K562 (cell line): ENCODE results near the gene COL1A2. TPM values are rescaled to one million over a fixed set of nuclear protein-coding genes. Genes with fewer than 3 reads are reported as not detected.
A peak's percentile ranks its signal among the peaks of the same experiment; 100 is the strongest.

Experiments used
- ATAC-seq: fragments of 200-7000 bp; cut with Tn5 transposase; 3 replicates; pipeline ENCODE4 v1.9.1; 2020; ENCODE audit warnings: moderate library complexity
- BruUV-seq: library from RNA; stranded (reverse); fragments of 400-500 nt; replicated peaks from 2 replicates; lab custom pipeline; 2021; lab: Mats Ljungman, UMichigan
- CTCF ChIA-PET: fragments of 300-600 bp; formaldehyde crosslinking; extraction: SDS; loops from one replicate; lab custom pipeline; 2021; ENCODE audit warnings: low intra/inter-chr PET ratio; lab: Yijun Ruan, JAX
- POLR2A ChIA-PET: fragments of 300-600, 350-650 bp; sonication (Branson Sonifier 250); formaldehyde crosslinking; extraction: SDS; loops from one replicate; lab custom pipeline; 2021; ENCODE audit warnings: antibody characterized with exemption, inconsistent platforms; lab: Yijun Ruan, JAX
- DNase-seq, 4 experiments: peaks; one replicate each; pipeline versions ENCODE4 v3.0.0 to v3.0.0-alpha.2; 2011 to 2018; ENCODE audit warnings: low spot score in 3 of 4, mixed read lengths in 3 of 4; ENCODE audit errors: extremely low read depth in 1 of 4
- FAIRE-seq: peaks from 2 replicates; lab custom pipeline; 2011; peaks lifted over from hg19 to GRCh38; lab: Jason Lieb, UNC
- H2AFZ ChIP-seq: 2 replicates; pipeline ENCODE4 v1.6.0; 2011; ENCODE audit warnings: low read depth, low read length, control low read depth, inconsistent platforms
- H3K27ac ChIP-seq: fragments of 200-600 bp; 3 replicates; pipeline ENCODE4 v1.8.0; 2011; ENCODE audit warnings: low read depth, mild to moderate bottlenecking, control low read depth, inconsistent platforms, low read length, moderate library complexity, mixed read lengths; ENCODE audit errors: extremely low read depth
- H3K27me3 ChIP-seq, 2 experiments: fragments of 300-600 bp in 1 of 2; 2 replicates in 1 of 2; 3 replicates in 1 of 2; pipeline versions ENCODE4 v1.6.0 to v1.8.0; 2011; ENCODE audit warnings: inconsistent platforms in 2 of 2, low read length in 2 of 2, mild to moderate bottlenecking in 1 of 2, mixed read lengths in 1 of 2, moderate library complexity in 1 of 2; ENCODE audit not compliant: control insufficient read depth in 2 of 2, insufficient read depth in 2 of 2
- H3K36me3 ChIP-seq: fragments of 300-600 bp; 3 replicates; pipeline ENCODE4 v1.8.0; 2011; ENCODE audit warnings: mild to moderate bottlenecking, low read length, inconsistent platforms; ENCODE audit not compliant: control insufficient read depth, insufficient read depth
- H3K4me1 ChIP-seq, 2 experiments: fragments of 200-600 bp in 1 of 2; replicated peaks in 1 of 2; 2 replicates in 1 of 2; 3 replicates in 1 of 2; pipeline versions ENCODE4 v1.5.1 to v1.8.0; 2011; ENCODE audit warnings: inconsistent platforms in 2 of 2, low read length in 2 of 2, mild to moderate bottlenecking in 1 of 2, mixed read lengths in 1 of 2, moderate library complexity in 1 of 2; ENCODE audit not compliant: control insufficient read depth in 2 of 2, insufficient read depth in 2 of 2
- H3K4me2 ChIP-seq: 2 replicates; pipeline ENCODE4 v1.6.1; 2011; ENCODE audit warnings: low read length, control low read depth, inconsistent platforms, mixed read lengths; ENCODE audit not compliant: insufficient read depth
- H3K4me3 ChIP-seq: fragments of 200-600 bp; sonication (generic), shearing (Covaris generic); 2 replicates; pipeline ENCODE4 v1.5.1; 2016; ENCODE audit warnings: control low read depth, inconsistent platforms
- H3K79me2 ChIP-seq: fragments of 200-600 bp; 3 replicates; pipeline ENCODE4 v1.8.0; 2011; ENCODE audit warnings: low read length, inconsistent platforms; ENCODE audit not compliant: control insufficient read depth, insufficient read depth
- H3K9ac ChIP-seq, 2 experiments: 2 replicates each; pipeline versions ENCODE4 v1.6.0 to v1.6.1; 2011; ENCODE audit warnings: low read depth in 2 of 2, low read length in 2 of 2, control low read depth in 1 of 2, inconsistent platforms in 1 of 2, mild to moderate bottlenecking in 1 of 2, mixed read lengths in 1 of 2; ENCODE audit not compliant: insufficient read depth in 1 of 2
- H3K9me1 ChIP-seq: one replicate; pipeline ENCODE4 v1.6.0; 2011; ENCODE audit warnings: inconsistent platforms, mild to moderate bottlenecking, low read length, moderate library complexity; ENCODE audit not compliant: control insufficient read depth, insufficient read depth
- H3K9me3 ChIP-seq: replicated peaks from 2 replicates; pipeline ENCODE4 v1.5.1; 2011; ENCODE audit warnings: low read depth, low read length, inconsistent platforms; ENCODE audit not compliant: control insufficient read depth, insufficient read depth
- H4K20me1 ChIP-seq: replicated peaks from 2 replicates; pipeline ENCODE4 v1.6.1; 2011; ENCODE audit warnings: low read length, inconsistent platforms, mixed read lengths; ENCODE audit not compliant: control insufficient read depth, insufficient read depth
- CBFA2T3 ChIP-seq: fragments of 450-650 bp; IDR thresholded peaks from 2 replicates; pipeline ENCODE4 v1.6.1; 2017
- CHD4 ChIP-seq: fragments of 200-600 bp; sonication (generic); IDR thresholded peaks from 3 replicates; pipeline ENCODE4 v1.6.1; 2012; ENCODE audit warnings: low read depth, mild to moderate bottlenecking, mixed read lengths, low read length, inconsistent platforms; ENCODE audit not compliant: insufficient read depth, insufficient replicate concordance, poor library complexity, severe bottlenecking
- ETV5 ChIP-seq: sonication (generic); formaldehyde crosslinking; IDR thresholded peaks from 2 replicates; pipeline ENCODE4 v1.4.0; 2020; ENCODE audit warnings: low read depth, mild to moderate bottlenecking, missing genetic modification reagents
- RBM17 ChIP-seq: fragments of 200-400 bp; formaldehyde crosslinking; IDR thresholded peaks from 2 replicates; pipeline ENCODE4 v1.6.1; 2017; ENCODE audit warnings: low read depth, mild to moderate bottlenecking, low read length, borderline replicate concordance
- SPI1 ChIP-seq: IDR thresholded peaks from 2 replicates; pipeline ENCODE4 v1.6.1; 2011; ENCODE audit warnings: low read depth, low read length, control low read depth, borderline replicate concordance
- SRSF7 ChIP-seq: fragments of 200-400 bp; formaldehyde crosslinking; optimal IDR thresholded peaks from 2 replicates; pipeline ENCODE3; 2017; ENCODE audit warnings: mild to moderate bottlenecking, low read depth, low read length
- SRSF9 ChIP-seq: fragments of 200-400 bp; formaldehyde crosslinking; IDR thresholded peaks from 2 replicates; pipeline ENCODE4 v1.6.1; 2017; ENCODE audit warnings: low read depth, low read length, borderline replicate concordance
- TRIM24 ChIP-seq, 2 experiments: fragments of 450-650 bp; IDR thresholded peaks; 2 replicates each; pipeline ENCODE4 v1.6.1; 2016
- TSC22D4 ChIP-seq: fragments of 450-650 bp; IDR thresholded peaks from 2 replicates; pipeline ENCODE4 v1.6.1; 2016; ENCODE audit warnings: missing genetic modification characterization, missing biosample characterization, control low read depth
- WGBS: fragments of 100-300 bp; shearing (Covaris generic); methylation state at CpG from one replicate; pipeline ENCODE4 v1.1.6; 2016; ENCODE audit warnings: low coverage, mixed read lengths; ENCODE audit not compliant: insufficient coverage; ENCODE audit errors: missing lambda C conversion rate; 5-methylcytosine and 5-hydroxymethylcytosine counted together
- in situ Hi-C: fragments of 300-500 bp; cut with MboI; formaldehyde crosslinking; loops from 4 replicates; pipeline ENCODE4 v1.15.0; 2018; ENCODE audit warnings: inconsistent platforms, mixed read lengths
- intact Hi-C: fragments of 100-400 bp; cut with micrococcal nuclease; formaldehyde crosslinking; loops from 2 replicates; pipeline ENCODE4 v1.14.2; 2022
- polyA plus RNA-seq, 8 experiments: library from polyadenylated mRNA; depleted of rRNA in 4 of 8; stranded (reverse) in 5 of 8; unstranded in 3 of 8; fragments of >200 nt; fragmentation: Nextera tagmentation in 2 of 8; fragmentation: Illumina TruSeq in 1 of 8; extraction: Ambion mirVana in 2 of 8; extraction: Trizol in 1 of 8; gene quantifications; 2 replicates each; pipeline versions ENCODE4 v1.2.1 to v1.2.3, GENCODE V29; 2011 to 2014; ENCODE audit warnings: inconsistent platforms in 1 of 8, missing spikeins in 1 of 8
- total RNA-seq, 7 experiments: library from RNA; depleted of rRNA in 6 of 7; stranded (reverse); fragments of >200 nt in 6 of 7; fragmentation: Illumina TruSeq in 2 of 7; extraction: Trizol in 2 of 7; gene quantifications; 2 replicates each; pipeline versions ENCODE4 v1.2.1 to v1.2.3, GENCODE V29; 2011 to 2021; ENCODE audit warnings: low replicate concordance in 1 of 7
- TF ChIP-seq, protein P1 (sequence below): IDR thresholded peaks from 2 replicates; pipeline ENCODE4 v1.6.1; 2011; ENCODE audit warnings: borderline replicate concordance, low read depth, mild to moderate bottlenecking, moderate library complexity, low read length; ENCODE audit not compliant: insufficient read depth, poor library complexity, severe bottlenecking
- TF ChIP-seq, protein P2 (sequence below), 2 experiments: fragments of 450-650 bp; IDR thresholded peaks; 2 replicates each; pipeline ENCODE4 v1.6.1; 2016
- TF ChIP-seq, protein P3 (sequence below): sonication (generic); formaldehyde crosslinking; IDR thresholded peaks from 2 replicates; pipeline ENCODE4 v1.8.0; 2022; ENCODE audit warnings: mild to moderate bottlenecking, missing genetic modification reagents

COL1A2 gene
- total and polyA plus RNA-seq, 9 of the 15 experiments (the other 6 are each of a cell fraction or from before 2014, with no cell fraction given) = 0.94 to 11.6 (median 1.7) TPM

DNA sequence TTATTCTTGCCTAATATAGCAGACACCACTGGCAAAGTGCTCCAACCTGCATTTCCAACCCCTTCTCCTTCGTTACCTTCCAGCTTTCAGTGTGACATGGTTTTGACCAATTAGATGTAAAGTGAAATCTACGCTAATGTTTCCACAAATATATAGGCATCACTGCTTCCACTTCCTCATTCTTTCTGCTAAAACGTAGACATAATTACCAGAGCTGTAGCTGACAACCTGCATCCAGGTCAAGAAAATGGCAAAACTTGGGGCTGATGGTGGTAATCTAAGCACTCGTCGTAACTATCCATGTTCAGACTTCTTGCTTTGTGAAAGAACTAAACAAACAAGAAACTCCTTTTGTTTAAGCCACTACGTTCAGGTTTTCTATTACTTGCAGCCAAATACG is 41.8 kb upstream of the COL1A2 start:
- ATAC-seq = no peak
- POLR2A ChIA-PET = no interaction called here
- BruUV-seq = no TSS peak
- no peak for TF ChIP-seq TSC22D4
- peak; percentile 80 for TF ChIP-seq SPI1
- no peak for TF ChIP-seq TRIM24 (IDR thresholded peaks at IDR 0.05)
- TF ChIP-seq, all 486 proteins: peak for 1
- intact Hi-C loops (no loop called here), in situ Hi-C loops (no loop called here)
- no peaks in the 10 kb centered on the region for H4K20me1 ChIP-seq
- no peak overlapping the region for H3K4me2 ChIP-seq
- no peaks in the 10 kb centered on the region for H3K9me1 ChIP-seq
- 3% methylated on average over 7 of the region's 7 CpGs for WGBS
- H3K4me1 ChIP-seq = no peaks in the 10 kb centered on the region
- no peaks in the 10 kb centered on the region for H3K79me2 ChIP-seq
- DNase-seq (no peak), FAIRE-seq (no peak)
- no peak overlapping the region for H3K4me3 ChIP-seq
- no peaks in the 10 kb centered on the region for H3K36me3 ChIP-seq
- CTCF ChIA-PET = no interaction called here
- peak overlapping the region; percentile 46; the same call in 1 of the 2 replicates for H2AFZ ChIP-seq
- no peak overlapping the region for H3K9ac ChIP-seq
- H3K27ac ChIP-seq = no peak overlapping the region
- no peaks in the 10 kb centered on the region for H3K9me3 ChIP-seq
- H3K27me3 ChIP-seq = no peaks in the 10 kb centered on the region; a peak in 1 of 5 replicates

DNA sequence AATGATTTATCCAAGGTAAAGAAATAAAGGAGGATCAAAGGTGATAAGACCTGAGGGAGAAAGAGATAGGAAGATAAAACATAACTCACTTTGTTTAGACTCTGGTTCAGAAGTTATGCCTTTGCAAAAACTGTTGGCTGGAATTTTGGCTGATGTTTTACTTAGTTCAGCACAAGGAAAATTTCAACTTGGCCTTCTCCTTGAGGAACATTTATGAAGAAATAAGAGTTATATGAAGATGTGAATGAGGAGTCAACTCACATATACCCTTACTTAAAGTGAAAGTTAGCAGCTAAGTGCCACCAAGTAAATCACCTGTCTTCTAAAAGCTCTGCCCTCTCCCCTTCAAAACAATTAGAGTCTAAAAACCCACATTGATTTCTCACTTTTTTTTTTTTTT is 39.7 kb upstream of the COL1A2 start:
- FAIRE-seq (no peak), DNase-seq (no peak), ATAC-seq (no peak)
- Histone ChIP-seq H3K4me3 (no peak overlapping the region), H3K36me3 (no peaks in the 10 kb centered on the region), H3K9ac (no peak overlapping the region), H3K9me1 (no peaks in the 10 kb centered on the region), H4K20me1 (no peaks in the 10 kb centered on the region), H3K4me2 (no peak overlapping the region), H3K79me2 (no peaks in the 10 kb centered on the region), H2AFZ (no peak overlapping the region), H3K9me3 (no peaks in the 10 kb centered on the region), H3K27me3 (no peaks in the 10 kb centered on the region), H3K27ac (no peak overlapping the region), H3K4me1 (no peaks in the 10 kb centered on the region)
- CTCF ChIA-PET = no interaction called here
- in situ Hi-C loops = no loop called here
- intact Hi-C loops = no loop called here
- POLR2A ChIA-PET = no interaction called here
- no TSS peak for BruUV-seq
- TF ChIP-seq ETV5 (no peak), CBFA2T3 (no peak), SRSF9 (no peak), CHD4 (no peak), SRSF7 (no peak), RBM17 (no peak)
- TF ChIP-seq, protein P1, sequence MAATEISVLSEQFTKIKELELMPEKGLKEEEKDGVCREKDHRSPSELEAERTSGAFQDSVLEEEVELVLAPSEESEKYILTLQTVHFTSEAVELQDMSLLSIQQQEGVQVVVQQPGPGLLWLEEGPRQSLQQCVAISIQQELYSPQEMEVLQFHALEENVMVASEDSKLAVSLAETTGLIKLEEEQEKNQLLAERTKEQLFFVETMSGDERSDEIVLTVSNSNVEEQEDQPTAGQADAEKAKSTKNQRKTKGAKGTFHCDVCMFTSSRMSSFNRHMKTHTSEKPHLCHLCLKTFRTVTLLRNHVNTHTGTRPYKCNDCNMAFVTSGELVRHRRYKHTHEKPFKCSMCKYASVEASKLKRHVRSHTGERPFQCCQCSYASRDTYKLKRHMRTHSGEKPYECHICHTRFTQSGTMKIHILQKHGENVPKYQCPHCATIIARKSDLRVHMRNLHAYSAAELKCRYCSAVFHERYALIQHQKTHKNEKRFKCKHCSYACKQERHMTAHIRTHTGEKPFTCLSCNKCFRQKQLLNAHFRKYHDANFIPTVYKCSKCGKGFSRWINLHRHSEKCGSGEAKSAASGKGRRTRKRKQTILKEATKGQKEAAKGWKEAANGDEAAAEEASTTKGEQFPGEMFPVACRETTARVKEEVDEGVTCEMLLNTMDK = no peak
- TF ChIP-seq, protein P2, sequence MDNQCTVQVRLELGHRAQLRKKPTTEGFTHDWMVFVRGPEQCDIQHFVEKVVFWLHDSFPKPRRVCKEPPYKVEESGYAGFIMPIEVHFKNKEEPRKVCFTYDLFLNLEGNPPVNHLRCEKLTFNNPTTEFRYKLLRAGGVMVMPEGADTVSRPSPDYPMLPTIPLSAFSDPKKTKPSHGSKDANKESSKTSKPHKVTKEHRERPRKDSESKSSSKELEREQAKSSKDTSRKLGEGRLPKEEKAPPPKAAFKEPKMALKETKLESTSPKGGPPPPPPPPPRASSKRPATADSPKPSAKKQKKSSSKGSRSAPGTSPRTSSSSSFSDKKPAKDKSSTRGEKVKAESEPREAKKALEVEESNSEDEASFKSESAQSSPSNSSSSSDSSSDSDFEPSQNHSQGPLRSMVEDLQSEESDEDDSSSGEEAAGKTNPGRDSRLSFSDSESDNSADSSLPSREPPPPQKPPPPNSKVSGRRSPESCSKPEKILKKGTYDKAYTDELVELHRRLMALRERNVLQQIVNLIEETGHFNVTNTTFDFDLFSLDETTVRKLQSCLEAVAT (IDR thresholded peaks at IDR 0.05) = no peak
- TF ChIP-seq, protein P3, sequence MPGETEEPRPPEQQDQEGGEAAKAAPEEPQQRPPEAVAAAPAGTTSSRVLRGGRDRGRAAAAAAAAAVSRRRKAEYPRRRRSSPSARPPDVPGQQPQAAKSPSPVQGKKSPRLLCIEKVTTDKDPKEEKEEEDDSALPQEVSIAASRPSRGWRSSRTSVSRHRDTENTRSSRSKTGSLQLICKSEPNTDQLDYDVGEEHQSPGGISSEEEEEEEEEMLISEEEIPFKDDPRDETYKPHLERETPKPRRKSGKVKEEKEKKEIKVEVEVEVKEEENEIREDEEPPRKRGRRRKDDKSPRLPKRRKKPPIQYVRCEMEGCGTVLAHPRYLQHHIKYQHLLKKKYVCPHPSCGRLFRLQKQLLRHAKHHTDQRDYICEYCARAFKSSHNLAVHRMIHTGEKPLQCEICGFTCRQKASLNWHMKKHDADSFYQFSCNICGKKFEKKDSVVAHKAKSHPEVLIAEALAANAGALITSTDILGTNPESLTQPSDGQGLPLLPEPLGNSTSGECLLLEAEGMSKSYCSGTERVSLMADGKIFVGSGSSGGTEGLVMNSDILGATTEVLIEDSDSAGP = no peak
